Endothelial cell of umbilical vein (primary cell): ENCODE measurements around the gene HOPX. TPM values are rescaled to one million over a fixed set of nuclear protein-coding genes. Genes with fewer than 3 reads are reported as not detected.

Experiments used
- BruUV-seq: library from RNA; stranded (reverse); fragments of 400-500 nt; replicated peaks from 2 replicates; lab custom pipeline; 2021; lab: Mats Ljungman, UMichigan
- CTCF ChIA-PET: fragments of 300-600, 350-600 bp; sonication (Branson Sonifier 250); formaldehyde crosslinking; loops from one replicate; lab custom pipeline; 2021; ENCODE audit warnings: antibody characterized with exemption, inconsistent platforms; lab: Charles Lee
- POLR2A ChIA-PET: fragments of 300-600, 350-600 bp; sonication (Branson Sonifier 250); formaldehyde crosslinking; loops from one replicate; lab custom pipeline; 2021; ENCODE audit warnings: antibody characterized with exemption, inconsistent platforms; lab: Charles Lee
- DNase-seq: peaks from one replicate; pipeline ENCODE4 v3.0.0-alpha.2; 2011; ENCODE audit warnings: low read depth, low spot score
- FAIRE-seq: peaks from 2 replicates; lab custom pipeline; 2011; peaks lifted over from hg19 to GRCh38; lab: Jason Lieb, UNC
- H2AFZ ChIP-seq: 2 replicates; pipeline ENCODE4 v1.6.0; 2012; ENCODE audit warnings: low read depth, low read length, control low read depth, inconsistent platforms
- H3K27ac ChIP-seq: 2 replicates; pipeline ENCODE4 v1.5.1; 2011; ENCODE audit warnings: low read depth, mild to moderate bottlenecking, control low read depth, low read length, moderate library complexity; ENCODE audit not compliant: insufficient read depth
- H3K27me3 ChIP-seq, 2 experiments: 2 replicates each; pipeline versions ENCODE4 v1.6.0 to v1.6.1; 2011; ENCODE audit warnings: low read length in 2 of 2, mixed read lengths in 1 of 2; ENCODE audit not compliant: control insufficient read depth in 2 of 2, insufficient read depth in 2 of 2
- H3K36me3 ChIP-seq, 2 experiments: 2 replicates in 1 of 2; 3 replicates in 1 of 2; pipeline ENCODE4 v1.5.1; 2011; ENCODE audit warnings: low read length in 2 of 2, mild to moderate bottlenecking in 1 of 2, moderate library complexity in 1 of 2; ENCODE audit not compliant: control insufficient read depth in 2 of 2, insufficient read depth in 2 of 2; ENCODE audit errors: extremely low read depth in 1 of 2
- H3K4me1 ChIP-seq: 3 replicates; pipeline ENCODE4 v1.5.1; 2011; ENCODE audit warnings: mild to moderate bottlenecking, low read length; ENCODE audit not compliant: control insufficient read depth, insufficient read depth; ENCODE audit errors: extremely low read depth
- H3K4me2 ChIP-seq: 2 replicates; pipeline ENCODE4 v1.6.1; 2011; ENCODE audit warnings: low read length, control low read depth, mixed read lengths; ENCODE audit not compliant: insufficient read depth
- H3K4me3 ChIP-seq, 3 experiments: fragments of 200-600 bp in 1 of 3; sonication (generic), shearing (Covaris generic) in 1 of 3; replicated peaks in 1 of 3; 2 replicates each; pipeline ENCODE4 v1.5.1; 2011 to 2016; ENCODE audit warnings: control low read depth in 3 of 3, low read length in 3 of 3, mild to moderate bottlenecking in 2 of 3, inconsistent platforms in 1 of 3, low read depth in 1 of 3, moderate library complexity in 1 of 3; ENCODE audit not compliant: insufficient read depth in 1 of 3
- H3K79me2 ChIP-seq: 2 replicates; pipeline ENCODE4 v1.6.0; 2012; ENCODE audit warnings: low read length, inconsistent platforms; ENCODE audit not compliant: control insufficient read depth, insufficient read depth
- H3K9ac ChIP-seq: replicated peaks from 2 replicates; pipeline ENCODE3; 2011; ENCODE audit warnings: low read length, control low read depth; ENCODE audit not compliant: insufficient read depth; ENCODE audit errors: extremely low read depth
- H3K9me1 ChIP-seq: replicated peaks from 3 replicates; pipeline ENCODE4 v1.6.0; 2011; ENCODE audit warnings: mild to moderate bottlenecking, low read length; ENCODE audit not compliant: control insufficient read depth, insufficient read depth; ENCODE audit errors: extremely low read depth
- H3K9me3 ChIP-seq: replicated peaks from 2 replicates; pipeline ENCODE4 v1.5.1; 2012; ENCODE audit warnings: low read length, inconsistent platforms; ENCODE audit not compliant: control insufficient read depth, insufficient read depth
- H4K20me1 ChIP-seq: replicated peaks from 2 replicates; pipeline ENCODE3; 2011; ENCODE audit warnings: mild to moderate bottlenecking, low read length; ENCODE audit not compliant: control insufficient read depth, insufficient read depth; ENCODE audit errors: extremely low read depth
- EZH2 ChIP-seq: IDR thresholded peaks from 2 replicates; pipeline ENCODE4 v1.6.1; 2012; ENCODE audit warnings: borderline replicate concordance, low read depth, mild to moderate bottlenecking, moderate library complexity, low read length, inconsistent platforms; ENCODE audit not compliant: severe bottlenecking
- FOS ChIP-seq: IDR thresholded peaks from 2 replicates; pipeline ENCODE4 v1.6.1; 2011; ENCODE audit warnings: mild to moderate bottlenecking, low read length, moderate library complexity, borderline replicate concordance; ENCODE audit not compliant: insufficient read depth
- GATA2 ChIP-seq: IDR thresholded peaks from 2 replicates; pipeline ENCODE4 v1.7.0; 2011; ENCODE audit warnings: low read depth, mild to moderate bottlenecking, moderate library complexity, mixed read lengths, low read length; ENCODE audit not compliant: insufficient read length, insufficient read depth
- JUN ChIP-seq: IDR thresholded peaks from 2 replicates; pipeline ENCODE4 v1.6.1; 2011; ENCODE audit warnings: borderline replicate concordance, low read depth; ENCODE audit not compliant: insufficient read length, insufficient read depth
- MYC ChIP-seq: IDR thresholded peaks from one replicate; pipeline ENCODE4 v1.6.1; 2011; ENCODE audit warnings: mild to moderate bottlenecking, low read depth, low read length
- POLR2A ChIP-seq: IDR thresholded peaks from 2 replicates; pipeline ENCODE4 v1.6.1; 2012; ENCODE audit warnings: low read depth, mild to moderate bottlenecking, control low read depth, low read length
- POLR2AphosphoS5 ChIP-seq: IDR thresholded peaks from 2 replicates; pipeline ENCODE4 v1.6.1; 2012; ENCODE audit warnings: low read depth, mild to moderate bottlenecking, control low read depth, low read length, moderate library complexity; ENCODE audit not compliant: insufficient read depth
- dilution Hi-C: fragments of 300-500 bp; cut with MboI; formaldehyde crosslinking; loops from one replicate; pipeline ENCODE4 v1.15.0; 2019; ENCODE audit warnings: low sequenced_read_pairs; ENCODE audit not compliant: extremely low pct_ligation_motif_present
- intact Hi-C: fragments of 100-400 bp; cut with micrococcal nuclease; formaldehyde crosslinking; loops from one replicate; pipeline ENCODE4 v1.10.0; 2022
- polyA plus RNA-seq, 4 experiments: library from polyadenylated mRNA; depleted of rRNA in 3 of 4; stranded (reverse) in 3 of 4; unstranded in 1 of 4; fragments of >200 nt; gene quantifications; 2 replicates each; pipeline versions ENCODE4 v1.2.1 to v1.2.3, GENCODE V29; 2011 to 2012; ENCODE audit warnings: missing spikeins in 1 of 4
- total RNA-seq: library from RNA; stranded (reverse); gene quantifications from 2 replicates; pipeline ENCODE4 v1.2.3, GENCODE V29; 2021
- TF ChIP-seq, protein P1 (sequence below): IDR thresholded peaks from 2 replicates; pipeline ENCODE4 v1.6.1; 2011; ENCODE audit not compliant: insufficient read depth, insufficient read length
- TF ChIP-seq, protein P2 (sequence below), 2 donors: IDR thresholded peaks; 1 replicate in 1 of 2; 2 replicates in 1 of 2; pipeline ENCODE4 v1.5.1; 2011; ENCODE audit warnings: low read length in 2 of 2, mild to moderate bottlenecking in 2 of 2, moderate library complexity in 2 of 2, control low read depth in 1 of 2, inconsistent platforms in 1 of 2, low read depth in 1 of 2; ENCODE audit not compliant: insufficient read depth in 1 of 2; ENCODE audit errors: extremely low read depth in 1 of 2

The HOPX gene
- total and polyA plus RNA-seq, 2 donors (not counting 3 experiments of a cell fraction or from before 2014, with no cell fraction given), result 3.8 to 5.8 TPM

DNA sequence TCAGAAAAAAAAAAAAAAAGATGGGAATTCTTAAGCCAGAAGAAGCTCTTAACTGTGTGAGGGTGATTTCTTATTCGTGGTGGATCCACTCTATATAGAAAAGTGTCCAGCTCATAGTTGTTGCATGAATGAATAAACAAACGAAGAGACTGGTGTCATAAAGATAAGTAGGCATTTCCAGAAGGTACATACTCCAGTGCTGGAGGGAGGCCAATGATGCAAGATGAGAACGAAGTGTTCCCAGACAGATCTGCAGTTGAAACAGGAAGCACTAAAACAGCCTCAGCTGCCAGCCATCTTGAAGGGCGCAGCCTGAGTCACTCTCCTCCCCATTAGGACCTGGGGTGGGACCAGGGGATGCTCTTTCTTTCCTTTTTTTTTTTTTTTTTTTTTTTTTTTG is 47.4 kb upstream of the HOPX start:
- Histone ChIP-seq H3K4me2 (no peak overlapping the region), H3K36me3 (no peaks in the 10 kb centered on the region), H3K79me2 (no peaks in the 10 kb centered on the region), H3K9ac (no peak overlapping the region), H3K9me1 (no peaks in the 10 kb centered on the region), H3K4me3 (no peak overlapping the region), H2AFZ (no peak overlapping the region), H3K9me3 (no peaks in the 10 kb centered on the region), H3K27ac (no peak overlapping the region), H4K20me1 (no peaks in the 10 kb centered on the region), H3K27me3 (no peaks in the 10 kb centered on the region), H3K4me1 (no peaks in the 10 kb centered on the region)
- dilution Hi-C loops, result no loop called here
- no TSS peak for BruUV-seq
- ChIA-PET CTCF (interaction anchor here (0.7 to 1.3 kb wide), 4 partner anchors 9 to 72 kb away, joined by 3 to 4 read pairs (median 4); no protein-coding TSS in a partner anchor), POLR2A (interaction anchor here (0.6 kb wide), 1 partner anchor 54 kb away, joined by 4 read pairs; no protein-coding TSS in a partner anchor)
- intact Hi-C loops, result no loop called here
- DNase-seq, result peak; percentile 89
- peak; percentile 36 for TF ChIP-seq POLR2A
- no peak for TF ChIP-seq MYC
- TF ChIP-seq GATA2, result peak; percentile 18
- TF ChIP-seq FOS, result peak; percentile 25
- peak; percentile 73 for TF ChIP-seq POLR2AphosphoS5
- peak; percentile 52 for FAIRE-seq

DNA sequence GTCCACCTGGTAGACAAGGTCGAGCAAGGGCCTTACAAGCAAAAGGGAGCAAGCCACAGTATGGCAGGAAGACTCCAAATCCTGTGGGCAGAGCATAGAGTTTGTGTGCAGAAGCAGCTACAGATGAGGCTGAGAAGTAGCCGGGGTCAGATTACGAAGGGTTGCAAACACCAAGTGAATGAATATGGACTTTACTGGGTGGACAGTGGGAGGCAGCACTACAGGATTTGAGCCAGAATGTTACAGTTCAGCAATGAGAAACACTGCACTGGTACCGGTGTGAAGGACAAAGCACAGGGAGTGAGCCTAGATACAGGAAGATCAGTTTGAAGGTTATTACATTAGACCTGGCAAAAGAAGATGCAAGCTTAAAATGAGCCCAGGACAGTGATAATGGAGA is 46.1 kb upstream of the HOPX start:
- Histone ChIP-seq H3K4me1 (no peaks in the 10 kb centered on the region), H3K4me2 (no peak overlapping the region), H3K27me3 (no peaks in the 10 kb centered on the region), H4K20me1 (no peaks in the 10 kb centered on the region), H3K79me2 (no peaks in the 10 kb centered on the region), H3K9me3 (no peaks in the 10 kb centered on the region), H3K36me3 (no peaks in the 10 kb centered on the region), H3K9me1 (no peaks in the 10 kb centered on the region), H3K9ac (no peak overlapping the region), H3K27ac (no peak overlapping the region), H2AFZ (no peak overlapping the region), H3K4me3 (no peak overlapping the region)
- DNase-seq (no peak), FAIRE-seq (no peak)
- POLR2A ChIA-PET, result no interaction called here
- dilution Hi-C loops, result no loop called here
- TF ChIP-seq MYC (no peak), EZH2 (no peak), FOS (no peak), GATA2 (no peak), POLR2A (no peak), JUN (no peak), POLR2AphosphoS5 (no peak)
- TF ChIP-seq, protein P1, sequence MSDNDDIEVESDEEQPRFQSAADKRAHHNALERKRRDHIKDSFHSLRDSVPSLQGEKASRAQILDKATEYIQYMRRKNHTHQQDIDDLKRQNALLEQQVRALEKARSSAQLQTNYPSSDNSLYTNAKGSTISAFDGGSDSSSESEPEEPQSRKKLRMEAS, result no peak
- TF ChIP-seq, protein P2, sequence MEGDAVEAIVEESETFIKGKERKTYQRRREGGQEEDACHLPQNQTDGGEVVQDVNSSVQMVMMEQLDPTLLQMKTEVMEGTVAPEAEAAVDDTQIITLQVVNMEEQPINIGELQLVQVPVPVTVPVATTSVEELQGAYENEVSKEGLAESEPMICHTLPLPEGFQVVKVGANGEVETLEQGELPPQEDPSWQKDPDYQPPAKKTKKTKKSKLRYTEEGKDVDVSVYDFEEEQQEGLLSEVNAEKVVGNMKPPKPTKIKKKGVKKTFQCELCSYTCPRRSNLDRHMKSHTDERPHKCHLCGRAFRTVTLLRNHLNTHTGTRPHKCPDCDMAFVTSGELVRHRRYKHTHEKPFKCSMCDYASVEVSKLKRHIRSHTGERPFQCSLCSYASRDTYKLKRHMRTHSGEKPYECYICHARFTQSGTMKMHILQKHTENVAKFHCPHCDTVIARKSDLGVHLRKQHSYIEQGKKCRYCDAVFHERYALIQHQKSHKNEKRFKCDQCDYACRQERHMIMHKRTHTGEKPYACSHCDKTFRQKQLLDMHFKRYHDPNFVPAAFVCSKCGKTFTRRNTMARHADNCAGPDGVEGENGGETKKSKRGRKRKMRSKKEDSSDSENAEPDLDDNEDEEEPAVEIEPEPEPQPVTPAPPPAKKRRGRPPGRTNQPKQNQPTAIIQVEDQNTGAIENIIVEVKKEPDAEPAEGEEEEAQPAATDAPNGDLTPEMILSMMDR (IDR thresholded peaks at IDR 0.05; ENCODE audit: extremely low read depth in 1 of 2, insufficient read depth in 1 of 2, low read depth in 1 of 2, low read length in 2 of 2), result no peak
- CTCF ChIA-PET, result no interaction called here
- intact Hi-C loops, result no loop called here
- no TSS peak for BruUV-seq
